HG03439 (cell line): ENCODE measurements around the gene ACCSL.

Experiments used
- ATAC-seq: cut with Tn5 transposase; IDR thresholded peaks from one replicate; pipeline ENCODE4 v1.9.1; 2021; ENCODE audit warnings: mild to moderate bottlenecking, moderate library complexity; ENCODE audit not compliant: unreplicated experiment

ACCSL gene

GRCh38 chr11:44047931-44048431, at the start of gene ACCSL:
Gene ACCSL, plus strand, starts transcription at chr11:44047981. Its CDS starts 56 bp downstream, at chr11:44048037.
- ATAC-seq, result no peak

- no peak for ATAC-seq
Observed at GRCh38 chr11:43998308-43998707, 49.5 kb upstream of the ACCSL start.

GRCh38 chr11:44000731-44001130, 47.0 kb upstream of the ACCSL start:
- ATAC-seq, result no peak

- ATAC-seq, result no peak
Observed at GRCh38 chr11:44002191-44003093, 45.3 kb upstream of the ACCSL start.

- no peak for ATAC-seq
Observed at GRCh38 chr11:44003736-44004451, 43.9 kb upstream of the ACCSL start.

- ATAC-seq, result no peak
Observed at GRCh38 chr11:44004452-44005062, 43.2 kb upstream of the ACCSL start.

- no peak for ATAC-seq
Observed at GRCh38 chr11:44005063-44005701, 42.6 kb upstream of the ACCSL start.

GRCh38 chr11:44005956-44006355, 41.8 kb upstream of the ACCSL start:
- ATAC-seq, result no peak

- ATAC-seq, result no peak
Observed at GRCh38 chr11:44006917-44007361, 40.8 kb upstream of the ACCSL start.

- ATAC-seq, result no peak
Observed at GRCh38 chr11:44007481-44008087, 40.2 kb upstream of the ACCSL start.

- no peak for ATAC-seq
Observed at GRCh38 chr11:44008088-44008501, 39.7 kb upstream of the ACCSL start.

GRCh38 chr11:44008698-44009097, 39.1 kb upstream of the ACCSL start:
- no peak for ATAC-seq

- ATAC-seq, result no peak
Observed at GRCh38 chr11:44010789-44011251, 37.0 kb upstream of the ACCSL start.

GRCh38 chr11:44011797-44012196, 36.0 kb upstream of the ACCSL start:
- no peak for ATAC-seq

- no peak for ATAC-seq
Observed at GRCh38 chr11:44014968-44015623, 32.7 kb upstream of the ACCSL start.

- no peak for ATAC-seq
Observed at GRCh38 chr11:44015624-44016007, 32.2 kb upstream of the ACCSL start.

- no peak for ATAC-seq
Observed at GRCh38 chr11:44016131-44016530, 31.6 kb upstream of the ACCSL start.

- ATAC-seq, result no peak
Observed at GRCh38 chr11:44016546-44017442, 31.0 kb upstream of the ACCSL start.
